Fibroblast of villous mesenchyme (primary cell): ENCODE results near the gene PRM2. TPM values are rescaled to one million over a fixed set of nuclear protein-coding genes. Genes with fewer than 3 reads are reported as not detected.

ENCODE experiments used
- DNase-seq: peaks from one replicate; pipeline ENCODE4 v3.0.0-alpha.2; 2010; ENCODE audit warnings: low read depth
- H3K4me3 ChIP-seq: 2 replicates; pipeline ENCODE4 v1.5.1; 2011; ENCODE audit warnings: low read depth, mild to moderate bottlenecking, low read length
- total RNA-seq: library from RNA; depleted of rRNA; stranded (reverse); fragments of >200 nt; gene quantifications from 2 replicates; pipeline ENCODE4 v1.2.3, GENCODE V29; 2012
- TF ChIP-seq, protein P1 (sequence below): IDR thresholded peaks from 2 replicates; pipeline ENCODE4 v1.5.1; 2012; ENCODE audit warnings: low read depth, mild to moderate bottlenecking, low read length; ENCODE audit not compliant: insufficient read depth

The PRM2 gene
- total RNA-seq, 1 donor: not detected

DNA sequence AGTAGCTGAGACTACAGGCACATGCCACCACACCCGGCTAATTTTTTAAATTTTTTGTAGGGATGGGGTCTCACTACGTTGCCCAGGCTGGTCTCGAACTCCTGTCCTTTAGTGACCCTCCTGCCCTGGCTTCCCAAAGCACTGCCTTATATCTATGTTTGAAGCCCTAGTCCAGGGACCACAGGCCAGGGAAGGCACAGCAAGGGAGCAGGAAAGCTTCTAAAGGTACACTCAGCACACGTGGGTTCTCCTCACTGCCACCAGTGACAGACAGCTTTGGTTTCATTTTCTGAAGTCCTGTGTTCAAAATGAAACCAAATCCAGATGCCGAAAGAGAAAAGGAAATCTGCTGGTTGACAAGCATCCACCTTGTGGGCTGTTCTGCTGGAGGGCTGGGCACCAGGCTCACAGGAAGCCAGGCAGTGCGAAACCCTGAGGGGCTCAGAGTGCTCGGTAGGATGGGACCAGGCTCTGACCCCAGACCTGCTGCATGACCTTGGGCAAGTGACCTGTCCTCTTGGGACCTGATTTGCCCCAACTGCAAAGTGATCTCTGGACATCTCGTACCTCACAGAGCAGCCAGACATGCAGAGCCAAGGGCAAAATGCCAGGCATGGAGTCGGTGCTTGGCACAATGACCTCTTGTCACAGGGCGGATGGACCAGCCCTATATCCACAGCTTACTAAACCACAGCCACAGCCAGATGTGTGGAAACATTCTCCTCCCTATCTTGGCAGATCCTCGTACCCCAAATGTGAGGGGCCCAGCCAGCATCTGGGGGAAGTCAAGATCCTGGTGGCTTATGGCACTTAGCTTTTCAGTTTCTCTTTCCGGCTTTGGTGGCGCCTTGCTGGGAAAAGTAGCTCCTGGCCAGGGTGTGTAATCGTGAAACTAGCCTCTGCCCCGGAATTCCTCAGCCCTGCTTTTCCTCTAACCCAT lies 17.5 kb downstream of the PRM2 start:
- peak; percentile 68 for DNase-seq
- H3K4me3 ChIP-seq: no peak overlapping the region
- TF ChIP-seq, protein P1, sequence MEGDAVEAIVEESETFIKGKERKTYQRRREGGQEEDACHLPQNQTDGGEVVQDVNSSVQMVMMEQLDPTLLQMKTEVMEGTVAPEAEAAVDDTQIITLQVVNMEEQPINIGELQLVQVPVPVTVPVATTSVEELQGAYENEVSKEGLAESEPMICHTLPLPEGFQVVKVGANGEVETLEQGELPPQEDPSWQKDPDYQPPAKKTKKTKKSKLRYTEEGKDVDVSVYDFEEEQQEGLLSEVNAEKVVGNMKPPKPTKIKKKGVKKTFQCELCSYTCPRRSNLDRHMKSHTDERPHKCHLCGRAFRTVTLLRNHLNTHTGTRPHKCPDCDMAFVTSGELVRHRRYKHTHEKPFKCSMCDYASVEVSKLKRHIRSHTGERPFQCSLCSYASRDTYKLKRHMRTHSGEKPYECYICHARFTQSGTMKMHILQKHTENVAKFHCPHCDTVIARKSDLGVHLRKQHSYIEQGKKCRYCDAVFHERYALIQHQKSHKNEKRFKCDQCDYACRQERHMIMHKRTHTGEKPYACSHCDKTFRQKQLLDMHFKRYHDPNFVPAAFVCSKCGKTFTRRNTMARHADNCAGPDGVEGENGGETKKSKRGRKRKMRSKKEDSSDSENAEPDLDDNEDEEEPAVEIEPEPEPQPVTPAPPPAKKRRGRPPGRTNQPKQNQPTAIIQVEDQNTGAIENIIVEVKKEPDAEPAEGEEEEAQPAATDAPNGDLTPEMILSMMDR: no peak

DNA sequence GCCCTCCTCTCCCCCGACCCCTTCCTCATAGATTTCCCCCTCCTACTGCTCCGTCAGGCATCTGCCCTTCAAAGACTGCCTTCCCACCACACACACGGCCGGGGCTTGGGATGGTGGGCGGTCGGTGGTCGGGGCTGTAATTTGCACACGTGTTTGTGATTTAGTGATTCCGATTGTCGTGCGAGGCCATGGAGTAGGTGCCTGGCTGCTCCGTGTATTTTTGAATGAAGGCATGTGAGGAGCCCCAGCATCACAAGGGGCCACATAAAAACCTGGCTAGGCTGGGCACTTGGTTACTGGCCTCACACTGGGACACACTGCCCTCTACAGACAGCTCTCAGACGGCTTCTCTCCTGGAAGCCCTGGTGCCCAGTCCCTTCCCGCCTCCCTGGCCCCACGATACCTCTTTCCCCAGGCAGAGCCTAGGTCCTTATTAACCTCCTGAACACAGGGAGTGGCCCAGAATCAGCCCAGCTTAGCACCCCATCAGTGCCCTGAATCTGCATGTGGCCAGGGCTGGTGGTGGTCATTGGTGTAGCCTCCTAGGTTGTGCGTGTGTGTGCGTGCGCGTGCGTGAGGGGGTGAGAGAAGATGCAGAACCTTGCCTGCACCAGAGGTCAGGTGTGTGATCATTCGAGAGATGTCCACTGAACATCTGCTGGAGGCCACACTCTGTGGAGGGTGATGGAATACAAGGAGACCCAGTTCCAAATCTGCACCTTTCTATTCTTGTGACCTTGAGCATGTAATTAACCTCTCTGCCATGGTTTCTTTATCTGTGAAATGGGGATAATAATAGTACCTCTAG lies 18.9 kb downstream of the PRM2 start:
- DNase-seq: peak; percentile 84
- TF ChIP-seq, protein P1: peak; percentile 83
- H3K4me3 ChIP-seq: peak overlapping the region; percentile 75

DNA sequence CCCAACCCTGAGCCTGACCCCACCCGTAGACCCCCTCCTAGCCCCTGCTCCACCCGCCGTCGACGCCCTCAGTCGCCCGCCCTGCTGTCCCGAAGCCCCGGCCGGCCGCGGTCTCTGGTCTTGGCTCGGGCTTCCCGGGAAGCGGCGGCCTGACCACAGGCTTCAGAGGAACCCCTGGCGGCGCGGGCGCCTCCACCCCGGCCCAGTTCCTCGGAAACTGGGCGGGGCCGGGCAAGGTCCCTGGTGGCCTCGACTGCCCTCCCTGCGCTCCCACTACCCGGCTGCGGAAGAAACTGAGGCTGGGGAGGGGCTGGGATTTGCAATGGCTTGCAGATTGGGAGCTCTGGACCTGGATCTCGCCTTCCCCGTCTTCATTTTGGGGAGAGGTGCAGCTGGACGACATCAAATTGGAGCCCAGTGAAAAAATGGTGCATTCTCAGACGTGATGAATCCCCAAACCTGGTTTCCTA lies 19.6 kb downstream of the PRM2 start:
- TF ChIP-seq, protein P1: no peak
- peak; percentile 73 for DNase-seq

DNA sequence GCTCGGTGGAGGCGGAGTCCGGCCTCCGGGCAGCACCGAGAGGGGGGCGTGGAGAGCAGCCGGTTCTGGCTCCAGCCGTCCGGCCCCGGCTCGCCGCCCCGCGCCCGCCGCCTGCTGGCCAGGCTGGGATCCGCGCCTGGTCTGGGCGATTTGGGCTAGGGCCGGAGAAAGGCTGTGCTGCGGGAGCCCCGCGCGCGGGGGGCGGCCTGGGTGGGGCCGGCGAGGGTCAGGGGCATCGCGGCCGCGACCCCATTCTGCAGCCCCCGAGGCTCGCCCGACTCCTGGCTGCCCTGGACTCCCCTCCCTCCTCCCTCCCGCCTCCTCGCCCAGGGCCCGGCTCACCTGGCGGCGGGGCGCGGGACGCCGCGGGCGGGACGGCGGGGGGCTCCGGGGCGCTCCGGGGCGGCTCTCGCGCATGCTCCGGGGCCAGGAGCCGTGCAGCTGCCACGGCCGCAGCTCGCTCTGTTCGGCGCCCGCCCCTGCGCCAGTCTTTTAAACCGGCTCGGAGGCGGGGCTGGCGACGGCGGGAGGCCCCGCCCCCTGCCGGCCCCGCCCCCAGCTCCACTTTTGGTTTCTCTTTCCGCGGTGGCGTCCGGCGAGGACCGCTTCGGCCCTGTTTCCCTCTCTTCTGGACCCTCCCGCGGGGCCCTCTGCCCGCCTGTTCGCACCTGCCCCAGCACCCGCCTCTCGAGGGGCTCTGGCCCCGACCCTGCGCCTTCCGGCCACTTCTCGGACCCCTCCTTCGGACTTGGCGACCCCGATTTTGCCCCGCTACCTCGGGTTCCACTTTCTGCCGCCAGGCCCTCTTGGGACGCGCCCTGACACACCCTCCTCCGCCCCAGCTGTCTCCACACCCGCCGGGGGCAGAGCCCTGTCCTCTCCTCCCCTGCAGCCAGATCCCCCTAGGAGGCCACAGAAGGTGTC lies 20.3 kb downstream of the PRM2 start, which contains the start of gene SOCS1:
Gene SOCS1, minus strand, starts transcription at position 468 of the 924 bp plus-strand sequence. CDS start 726 bp downstream, outside the sequence.
- peak within 1 kb of the TSS; percentile 76 for H3K4me3 ChIP-seq
- DNase-seq: peak; percentile 91
- TF ChIP-seq, protein P1: peak; percentile 77

More for the DNA sequence above, 19.6 kb downstream of the PRM2 start:
- H3K4me3 ChIP-seq: peak overlapping the region; percentile 75

DNA sequence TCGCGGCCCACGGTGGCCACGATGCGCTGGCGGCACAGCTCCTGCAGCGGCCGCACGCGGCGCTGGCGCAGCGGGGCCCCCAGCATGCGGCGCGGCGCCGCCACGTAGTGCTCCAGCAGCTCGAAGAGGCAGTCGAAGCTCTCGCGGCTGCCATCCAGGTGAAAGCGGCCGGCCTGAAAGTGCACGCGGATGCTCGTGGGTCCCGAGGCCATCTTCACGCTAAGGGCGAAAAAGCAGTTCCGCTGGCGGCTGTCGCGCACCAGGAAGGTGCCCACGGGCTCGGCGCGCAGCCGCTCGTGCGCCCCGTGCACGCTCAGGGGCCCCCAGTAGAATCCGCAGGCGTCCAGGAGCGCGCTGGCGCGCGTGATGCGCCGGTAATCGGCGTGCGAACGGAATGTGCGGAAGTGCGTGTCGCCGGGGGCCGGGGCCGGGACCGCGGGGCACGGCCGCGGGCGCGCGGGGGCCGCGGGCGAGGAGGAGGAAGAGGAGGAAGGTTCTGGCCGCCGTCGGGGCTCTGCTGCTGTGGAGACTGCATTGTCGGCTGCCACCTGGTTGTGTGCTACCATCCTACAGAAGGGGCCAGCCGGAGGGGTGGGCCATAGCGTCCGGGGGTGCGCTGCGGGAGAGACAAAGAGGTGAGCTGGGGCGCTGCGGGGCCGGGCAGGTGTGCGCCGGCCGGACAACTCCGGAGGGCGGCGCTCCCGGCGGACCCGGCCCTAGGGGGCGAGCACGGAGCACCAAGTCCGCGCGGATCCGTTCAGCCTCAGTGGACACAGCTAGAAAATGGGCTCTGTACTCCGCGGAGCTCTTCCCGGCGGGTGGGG lies 21.2 kb downstream of the PRM2 start:
- peak overlapping the region; percentile 76 for H3K4me3 ChIP-seq
- DNase-seq: peak; percentile 53
- TF ChIP-seq, protein P1: peak; percentile 4
